ENCODE results near the gene RHOF. TPM values are rescaled to one million over a fixed set of nuclear protein-coding genes. Genes with fewer than 3 reads are reported as not detected.

RHOF gene
- total and polyA plus RNA-seq, 2 of the 13 experiments (the other 11 are each of a cell fraction or from before 2014, with no cell fraction given) = 14.6 to 32.2 TPM

DNA sequence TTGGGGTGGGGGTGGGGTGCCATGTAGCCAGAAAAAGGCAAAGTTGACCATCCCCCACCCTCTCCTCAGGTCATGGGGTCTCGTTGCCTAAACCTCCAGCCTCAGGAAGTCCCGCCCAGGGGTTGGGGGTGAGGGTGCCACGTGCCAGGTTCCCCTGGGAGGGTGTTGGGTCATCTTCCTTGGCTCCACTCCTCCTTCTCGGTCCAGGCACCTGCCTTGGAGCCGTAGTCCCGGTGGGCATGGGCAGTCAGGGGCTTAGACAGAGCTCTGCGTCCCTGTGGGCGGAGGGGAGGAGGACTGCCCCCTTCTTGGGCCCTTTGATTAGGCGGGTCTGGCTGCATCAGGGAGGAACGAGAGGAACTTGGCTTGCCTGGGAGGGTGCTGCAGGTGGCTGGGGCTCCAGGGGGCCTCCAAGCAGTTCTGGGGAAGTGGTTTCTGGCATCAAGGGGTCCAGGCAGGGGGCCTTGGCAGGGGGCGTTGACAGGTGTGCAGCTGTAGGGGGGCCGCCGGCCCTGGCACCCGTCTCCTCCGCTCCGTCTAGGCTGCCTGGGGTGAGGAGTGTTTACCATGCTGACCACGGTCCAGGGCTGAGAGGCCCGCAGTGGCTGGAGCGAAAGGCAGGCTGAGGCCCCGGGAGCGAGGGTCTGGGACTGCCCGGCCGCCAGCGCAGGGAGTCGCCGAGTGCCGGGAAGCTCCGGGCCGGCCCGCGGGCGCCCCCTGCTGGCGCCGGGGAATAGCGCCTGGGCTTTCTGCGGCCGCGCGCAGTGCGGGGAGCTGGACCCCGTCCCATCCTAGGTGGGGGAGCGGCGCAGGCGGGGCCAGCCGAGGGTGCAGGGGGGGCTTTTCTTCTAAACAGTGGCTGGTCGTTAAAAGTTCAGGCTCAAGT, 18.2 kb upstream of the RHOF start (continued):
- TF ChIP-seq, protein P1, sequence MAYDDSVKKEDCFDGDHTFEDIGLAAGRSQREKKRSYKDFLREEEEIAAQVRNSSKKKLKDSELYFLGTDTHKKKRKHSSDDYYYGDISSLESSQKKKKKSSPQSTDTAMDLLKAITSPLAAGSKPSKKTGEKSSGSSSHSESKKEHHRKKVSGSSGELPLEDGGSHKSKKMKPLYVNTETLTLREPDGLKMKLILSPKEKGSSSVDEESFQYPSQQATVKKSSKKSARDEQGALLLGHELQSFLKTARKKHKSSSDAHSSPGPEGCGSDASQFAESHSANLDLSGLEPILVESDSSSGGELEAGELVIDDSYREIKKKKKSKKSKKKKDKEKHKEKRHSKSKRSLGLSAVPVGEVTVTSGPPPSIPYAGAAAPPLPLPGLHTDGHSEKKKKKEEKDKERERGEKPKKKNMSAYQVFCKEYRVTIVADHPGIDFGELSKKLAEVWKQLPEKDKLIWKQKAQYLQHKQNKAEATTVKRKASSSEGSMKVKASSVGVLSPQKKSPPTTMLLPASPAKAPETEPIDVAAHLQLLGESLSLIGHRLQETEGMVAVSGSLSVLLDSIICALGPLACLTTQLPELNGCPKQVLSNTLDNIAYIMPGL (CRISPR knock-in tag; IDR thresholded peaks at IDR 0.05; ENCODE audit: borderline replicate concordance in 1 of 2, low read depth in 1 of 2) = peak; percentile 75 to 92; a peak in 3 of 4 replicates
- TF ChIP-seq, protein P2, sequence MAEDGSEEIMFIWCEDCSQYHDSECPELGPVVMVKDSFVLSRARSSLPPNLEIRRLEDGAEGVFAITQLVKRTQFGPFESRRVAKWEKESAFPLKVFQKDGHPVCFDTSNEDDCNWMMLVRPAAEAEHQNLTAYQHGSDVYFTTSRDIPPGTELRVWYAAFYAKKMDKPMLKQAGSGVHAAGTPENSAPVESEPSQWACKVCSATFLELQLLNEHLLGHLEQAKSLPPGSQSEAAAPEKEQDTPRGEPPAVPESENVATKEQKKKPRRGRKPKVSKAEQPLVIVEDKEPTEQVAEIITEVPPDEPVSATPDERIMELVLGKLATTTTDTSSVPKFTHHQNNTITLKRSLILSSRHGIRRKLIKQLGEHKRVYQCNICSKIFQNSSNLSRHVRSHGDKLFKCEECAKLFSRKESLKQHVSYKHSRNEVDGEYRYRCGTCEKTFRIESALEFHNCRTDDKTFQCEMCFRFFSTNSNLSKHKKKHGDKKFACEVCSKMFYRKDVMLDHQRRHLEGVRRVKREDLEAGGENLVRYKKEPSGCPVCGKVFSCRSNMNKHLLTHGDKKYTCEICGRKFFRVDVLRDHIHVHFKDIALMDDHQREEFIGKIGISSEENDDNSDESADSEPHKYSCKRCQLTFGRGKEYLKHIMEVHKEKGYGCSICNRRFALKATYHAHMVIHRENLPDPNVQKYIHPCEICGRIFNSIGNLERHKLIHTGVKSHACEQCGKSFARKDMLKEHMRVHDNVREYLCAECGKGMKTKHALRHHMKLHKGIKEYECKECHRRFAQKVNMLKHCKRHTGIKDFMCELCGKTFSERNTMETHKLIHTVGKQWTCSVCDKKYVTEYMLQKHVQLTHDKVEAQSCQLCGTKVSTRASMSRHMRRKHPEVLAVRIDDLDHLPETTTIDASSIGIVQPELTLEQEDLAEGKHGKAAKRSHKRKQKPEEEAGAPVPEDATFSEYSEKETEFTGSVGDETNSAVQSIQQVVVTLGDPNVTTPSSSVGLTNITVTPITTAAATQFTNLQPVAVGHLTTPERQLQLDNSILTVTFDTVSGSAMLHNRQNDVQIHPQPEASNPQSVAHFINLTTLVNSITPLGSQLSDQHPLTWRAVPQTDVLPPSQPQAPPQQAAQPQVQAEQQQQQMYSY (CRISPR knock-in tag; IDR thresholded peaks at IDR 0.05) = peak; percentile 87
- TF ChIP-seq XRCC5 (optimal IDR thresholded peaks at IDR 0.05; ENCODE audit: low read length) (peak; percentile 9), ARNT2 (CRISPR knock-in tag; IDR thresholded peaks at IDR 0.05; ENCODE audit: low read depth) (no peak), MAFG (CRISPR knock-in tag; IDR thresholded peaks at IDR 0.05) (no peak), HOXA3 (CRISPR knock-in tag; IDR thresholded peaks at IDR 0.05) (no peak), PBX2 (CRISPR knock-in tag; IDR thresholded peaks at IDR 0.05) (no peak), NR2C2 (CRISPR knock-in tag; IDR thresholded peaks at IDR 0.05; ENCODE audit: borderline replicate concordance) (no peak), RARA (CRISPR knock-in tag; IDR thresholded peaks at IDR 0.05) (no peak), NR3C1 (CRISPR knock-in tag; IDR thresholded peaks at IDR 0.05) (no peak), ZNF562 (CRISPR knock-in tag; IDR thresholded peaks at IDR 0.05; ENCODE audit: borderline replicate concordance) (no peak), ZNF3 (CRISPR knock-in tag; IDR thresholded peaks at IDR 0.05) (no peak), ZBTB37 (CRISPR knock-in tag; IDR thresholded peaks at IDR 0.05) (no peak), ATAD3A (CRISPR knock-in tag; IDR thresholded peaks at IDR 0.05) (no peak), ZBTB39 (CRISPR knock-in tag; IDR thresholded peaks at IDR 0.05) (no peak), SRF (IDR thresholded peaks at IDR 0.05; ENCODE audit: low read depth, low read length) (no peak), MIXL1 (CRISPR knock-in tag; IDR thresholded peaks at IDR 0.05) (no peak), FOXP1 (IDR thresholded peaks at IDR 0.05) (no peak), FOXP1 (CRISPR knock-in tag; IDR thresholded peaks at IDR 0.05) (no peak), KDM2A (CRISPR knock-in tag; IDR thresholded peaks at IDR 0.05; ENCODE audit: borderline replicate concordance, low read depth) (0 out of 2 replicates have a peak, but pooled peaks have one; percentile 30)

All from HepG2 (cell line).